MM.1S (cell line): Measurements from ENCODE around the gene RAB12.

ENCODE experiments used
- CTCF ChIP-seq: fragments of 300-600 bp; sonication (generic); IDR thresholded peaks from 2 replicates; pipeline ENCODE4 v1.5.1; 2016; ENCODE audit warnings: antibody characterized with exemption, low read length, mixed read lengths
- EZH2phosphoT487 ChIP-seq: fragments of 300-600 bp; sonication (generic); IDR thresholded peaks from 2 replicates; pipeline ENCODE4 v1.6.1; 2018; ENCODE audit warnings: antibody characterized with exemption, low read length

GRCh38 chr18:8602040-8602439, 7.2 kb upstream of the RAB12 start:
- TF ChIP-seq CTCF (no peak), EZH2phosphoT487 (no peak)
